Rectal smooth muscle tissue (tissue), 1 donor: Measurements from ENCODE around the gene SEMA3A.
"Not testable (repeated sequence)": the region's sequence is repeated elsewhere in the genome, so short reads cannot be mapped to it uniquely, and the experiment has no call there.

Source experiments
- H3K27ac ChIP-seq: one replicate; pipeline ENCODE4 v1.7.0; 2013; ENCODE audit warnings: low read depth, low read length, inconsistent platforms
- H3K27me3 ChIP-seq: one replicate; pipeline ENCODE4 v1.7.0; 2013; ENCODE audit warnings: low read length; ENCODE audit not compliant: control insufficient read depth, insufficient read depth
- H3K36me3 ChIP-seq: one replicate; pipeline ENCODE4 v1.7.0; 2013; ENCODE audit warnings: low read length; ENCODE audit not compliant: control insufficient read depth, insufficient read depth
- H3K4me1 ChIP-seq: one replicate; pipeline ENCODE4 v1.7.0; 2013; ENCODE audit warnings: low read length; ENCODE audit not compliant: control insufficient read depth, insufficient read depth
- H3K4me3 ChIP-seq: one replicate; pipeline ENCODE4 v1.7.0; 2013; ENCODE audit warnings: low read length
- H3K9ac ChIP-seq: one replicate; pipeline ENCODE4 v1.7.0; 2013; ENCODE audit warnings: low read length

Gene SEMA3A

GRCh38 chr7:84091318-84091717, 103.3 kb downstream of the SEMA3A start:
- Histone ChIP-seq H3K4me1 (peaks cover 3% of the 10 kb centered on the region), H3K36me3 (no peaks in the 10 kb centered on the region), H3K4me3 (no peak overlapping the region), H3K27me3 (no peaks in the 10 kb centered on the region), H3K27ac (no peak overlapping the region), H3K9ac (no peak overlapping the region)

- H3K4me1 ChIP-seq = peaks cover 5% of the 10 kb centered on the region
- H3K36me3 ChIP-seq = no peaks in the 10 kb centered on the region
- no peak overlapping the region for H3K27ac ChIP-seq
- H3K9ac ChIP-seq = no peak overlapping the region
- H3K27me3 ChIP-seq = no peaks in the 10 kb centered on the region
- no peak overlapping the region for H3K4me3 ChIP-seq
These were observed 105.8 kb downstream of the SEMA3A start for GRCh38 chr7:84088802-84089201.

GRCh38 chr7:84085998-84086397, 108.6 kb downstream of the SEMA3A start:
- Histone ChIP-seq H3K27ac (no peak overlapping the region), H3K27me3 (no peaks in the 10 kb centered on the region), H3K4me1 (peaks cover 3% of the 10 kb centered on the region), H3K4me3 (no peak overlapping the region), H3K9ac (no peak overlapping the region), H3K36me3 (no peaks in the 10 kb centered on the region)

GRCh38 chr7:84085147-84085546, 109.4 kb downstream of the SEMA3A start:
- Histone ChIP-seq H3K9ac (no peak overlapping the region), H3K4me3 (no peak overlapping the region), H3K27ac (no peak overlapping the region), H3K36me3 (no peaks in the 10 kb centered on the region), H3K27me3 (no peaks in the 10 kb centered on the region), H3K4me1 (peaks cover 3% of the 10 kb centered on the region)

GRCh38 chr7:84083846-84084245, 110.7 kb downstream of the SEMA3A start:
- no peak overlapping the region for H3K9ac ChIP-seq

GRCh38 chr7:84081973-84082522, 112.5 kb downstream of the SEMA3A start:
- Histone ChIP-seq H3K4me1 (peaks cover 3% of the 10 kb centered on the region), H3K36me3 (no peaks in the 10 kb centered on the region), H3K4me3 (no peak overlapping the region), H3K9ac (no peak overlapping the region), H3K27me3 (no peaks in the 10 kb centered on the region), H3K27ac (no peak overlapping the region)

More at GRCh38 chr7:84083846-84084245, 110.7 kb downstream of the SEMA3A start:
- Histone ChIP-seq H3K36me3 (no peaks in the 10 kb centered on the region), H3K4me1 (peaks cover 3% of the 10 kb centered on the region), H3K27ac (no peak overlapping the region), H3K4me3 (no peak overlapping the region), H3K27me3 (no peaks in the 10 kb centered on the region)

- Histone ChIP-seq H3K36me3 (no peaks in the 10 kb centered on the region), H3K4me3 (no peak overlapping the region), H3K4me1 (no peaks in the 10 kb centered on the region), H3K27ac (no peak overlapping the region), H3K9ac (no peak overlapping the region), H3K27me3 (no peaks in the 10 kb centered on the region)
These were observed 117.3 kb downstream of the SEMA3A start for GRCh38 chr7:84077336-84077735.

GRCh38 chr7:84076219-84076618, 118.4 kb downstream of the SEMA3A start:
- Histone ChIP-seq H3K4me3 (no peak overlapping the region), H3K9ac (no peak overlapping the region), H3K36me3 (no peaks in the 10 kb centered on the region), H3K27ac (no peak overlapping the region), H3K4me1 (no peaks in the 10 kb centered on the region), H3K27me3 (no peaks in the 10 kb centered on the region)

- Histone ChIP-seq H3K27ac (no peak overlapping the region), H3K27me3 (no peaks in the 10 kb centered on the region), H3K4me1 (no peaks in the 10 kb centered on the region), H3K36me3 (no peaks in the 10 kb centered on the region), H3K4me3 (no peak overlapping the region), H3K9ac (no peak overlapping the region)
These were observed 121.3 kb downstream of the SEMA3A start for GRCh38 chr7:84073186-84073875.

GRCh38 chr7:84070770-84071169, 123.8 kb downstream of the SEMA3A start:
- H3K27ac ChIP-seq = no peak overlapping the region
- H3K27me3 ChIP-seq = no peaks in the 10 kb centered on the region
- no peaks in the 10 kb centered on the region for H3K36me3 ChIP-seq
- H3K4me3 ChIP-seq = no peak overlapping the region
- no peaks in the 10 kb centered on the region for H3K4me1 ChIP-seq
- H3K9ac ChIP-seq = no peak overlapping the region

- H3K27ac ChIP-seq = no peak overlapping the region
- H3K4me3 ChIP-seq = no peak overlapping the region
- no peaks in the 10 kb centered on the region for H3K4me1 ChIP-seq
- no peaks in the 10 kb centered on the region for H3K27me3 ChIP-seq
- no peak overlapping the region for H3K9ac ChIP-seq
- no peaks in the 10 kb centered on the region for H3K36me3 ChIP-seq
These were observed 124.5 kb downstream of the SEMA3A start for GRCh38 chr7:84069999-84070500.

- H3K36me3 ChIP-seq = no peaks in the 10 kb centered on the region
- no peaks in the 10 kb centered on the region for H3K27me3 ChIP-seq
- H3K4me1 ChIP-seq = no peaks in the 10 kb centered on the region
- no peak overlapping the region for H3K9ac ChIP-seq
- no peak overlapping the region for H3K4me3 ChIP-seq
- H3K27ac ChIP-seq = no peak overlapping the region
These were observed 125.6 kb downstream of the SEMA3A start for GRCh38 chr7:84069033-84069432.

GRCh38 chr7:84062489-84062901, 132.1 kb downstream of the SEMA3A start:
- not testable (repeated sequence) for H3K27me3 ChIP-seq, H3K36me3 ChIP-seq, H3K4me3 ChIP-seq, H3K4me1 ChIP-seq, H3K9ac ChIP-seq, H3K27ac ChIP-seq
